GM12878 (cell line): ENCODE measurements around the gene PSMA2.

Experiments
- BACH1 ChIP-seq: fragments of 450-650 bp; IDR thresholded peaks from 2 replicates; pipeline ENCODE4 v1.6.1; 2017; ENCODE audit warnings: mild to moderate bottlenecking, borderline replicate concordance
- POLR2A ChIP-seq: IDR thresholded peaks from 2 replicates; pipeline ENCODE4 v1.6.1; 2011; ENCODE audit warnings: low read depth, mild to moderate bottlenecking, low read length
- SMARCA5 ChIP-seq: fragments of 450-650 bp; IDR thresholded peaks from 2 replicates; pipeline ENCODE4 v1.6.1; 2017; ENCODE audit warnings: mild to moderate bottlenecking
- TF ChIP-seq, protein P1 (sequence below): IDR thresholded peaks from 2 replicates; pipeline ENCODE4 v1.6.1; 2011; ENCODE audit warnings: low read depth, low read length, improper control_type of control experiment, borderline replicate concordance

GRCh38 chr7:42940985-42941847 lies 9.2 kb upstream of the PSMA2 start:
- TF ChIP-seq, protein P1, sequence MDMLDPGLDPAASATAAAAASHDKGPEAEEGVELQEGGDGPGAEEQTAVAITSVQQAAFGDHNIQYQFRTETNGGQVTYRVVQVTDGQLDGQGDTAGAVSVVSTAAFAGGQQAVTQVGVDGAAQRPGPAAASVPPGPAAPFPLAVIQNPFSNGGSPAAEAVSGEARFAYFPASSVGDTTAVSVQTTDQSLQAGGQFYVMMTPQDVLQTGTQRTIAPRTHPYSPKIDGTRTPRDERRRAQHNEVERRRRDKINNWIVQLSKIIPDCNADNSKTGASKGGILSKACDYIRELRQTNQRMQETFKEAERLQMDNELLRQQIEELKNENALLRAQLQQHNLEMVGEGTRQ, result no peak
- TF ChIP-seq SMARCA5, result no peak
- no peak for TF ChIP-seq BACH1
- no peak for TF ChIP-seq POLR2A
